ENCODE measurements around the gene GDE1. TPM values are rescaled to one million over a fixed set of nuclear protein-coding genes. Genes with fewer than 3 reads are reported as not detected.

The GDE1 gene
- total and polyA plus RNA-seq, 9 of the 15 experiments (the other 6 are each of a cell fraction or from before 2014, with no cell fraction given), result 18.8 to 40.5 (median 22.3) TPM

DNA sequence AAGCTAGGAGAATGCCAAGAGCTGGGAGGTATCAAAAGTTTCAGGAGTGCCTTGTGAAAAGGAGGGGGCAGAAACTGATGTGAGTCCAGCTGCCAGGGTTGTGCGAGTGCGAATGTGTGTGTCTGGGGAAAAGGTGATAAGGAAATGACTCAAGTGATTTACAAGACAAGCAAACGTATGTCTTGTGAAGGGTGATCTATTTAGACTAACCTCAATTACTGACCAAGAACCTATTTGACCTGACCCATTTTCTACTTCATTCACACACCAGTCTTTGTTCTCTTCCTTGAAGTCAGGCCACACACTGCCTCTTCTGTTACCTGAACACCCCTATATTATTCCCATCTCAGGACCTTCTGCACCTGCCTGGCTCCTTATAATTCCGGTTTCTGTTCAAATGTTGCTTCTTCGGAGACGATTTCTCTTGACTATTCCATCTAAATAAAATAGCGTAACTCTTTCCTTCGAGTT lies 1.0 kb downstream of the GDE1 start (continued):
- no peak for TF ChIP-seq MGA (IDR thresholded peaks at IDR 0.05)
- TF ChIP-seq ATF2 (CRISPR knock-in tag; IDR thresholded peaks at IDR 0.05), result no peak
- no peak for TF ChIP-seq NR2C2 (CRISPR knock-in tag; IDR thresholded peaks at IDR 0.05)
- TF ChIP-seq NR2C2 (tag; IDR thresholded peaks at IDR 0.05), result no peak
- no peak for TF ChIP-seq EWSR1 (IDR thresholded peaks at IDR 0.05; ENCODE audit: borderline replicate concordance, low read depth, partially characterized antibody)
- no peak for TF ChIP-seq CBX5 (IDR thresholded peaks at IDR 0.05; ENCODE audit: borderline replicate concordance, low read depth)
- no peak for TF ChIP-seq ZNF586 (CRISPR knock-in tag; conservative IDR thresholded peaks at IDR 0.05)
- TF ChIP-seq TEAD2 (tag; IDR thresholded peaks at IDR 0.05), result no peak
- TF ChIP-seq, protein P1, sequence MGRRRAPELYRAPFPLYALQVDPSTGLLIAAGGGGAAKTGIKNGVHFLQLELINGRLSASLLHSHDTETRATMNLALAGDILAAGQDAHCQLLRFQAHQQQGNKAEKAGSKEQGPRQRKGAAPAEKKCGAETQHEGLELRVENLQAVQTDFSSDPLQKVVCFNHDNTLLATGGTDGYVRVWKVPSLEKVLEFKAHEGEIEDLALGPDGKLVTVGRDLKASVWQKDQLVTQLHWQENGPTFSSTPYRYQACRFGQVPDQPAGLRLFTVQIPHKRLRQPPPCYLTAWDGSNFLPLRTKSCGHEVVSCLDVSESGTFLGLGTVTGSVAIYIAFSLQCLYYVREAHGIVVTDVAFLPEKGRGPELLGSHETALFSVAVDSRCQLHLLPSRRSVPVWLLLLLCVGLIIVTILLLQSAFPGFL (CRISPR knock-in tag; IDR thresholded peaks at IDR 0.05), result no peak
- TF ChIP-seq ZNF140 (CRISPR knock-in tag; IDR thresholded peaks at IDR 0.05), result no peak
- TF ChIP-seq, protein P2, sequence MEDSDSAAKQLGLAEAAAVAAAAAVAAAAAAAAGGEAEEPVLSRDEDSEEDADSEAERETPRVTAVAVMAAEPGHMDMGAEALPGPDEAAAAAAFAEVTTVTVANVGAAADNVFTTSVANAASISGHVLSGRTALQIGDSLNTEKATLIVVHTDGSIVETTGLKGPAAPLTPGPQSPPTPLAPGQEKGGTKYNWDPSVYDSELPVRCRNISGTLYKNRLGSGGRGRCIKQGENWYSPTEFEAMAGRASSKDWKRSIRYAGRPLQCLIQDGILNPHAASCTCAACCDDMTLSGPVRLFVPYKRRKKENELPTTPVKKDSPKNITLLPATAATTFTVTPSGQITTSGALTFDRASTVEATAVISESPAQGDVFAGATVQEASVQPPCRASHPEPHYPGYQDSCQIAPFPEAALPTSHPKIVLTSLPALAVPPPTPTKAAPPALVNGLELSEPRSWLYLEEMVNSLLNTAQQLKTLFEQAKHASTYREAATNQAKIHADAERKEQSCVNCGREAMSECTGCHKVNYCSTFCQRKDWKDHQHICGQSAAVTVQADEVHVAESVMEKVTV (CRISPR knock-in tag; IDR thresholded peaks at IDR 0.05), result no peak
- TF ChIP-seq PRPF4 (IDR thresholded peaks at IDR 0.05; ENCODE audit: insufficient read depth, low read depth, low read length, poor library complexity, severe bottlenecking), result no peak
